Transverse colon (tissue), 4 donors: ENCODE results near the gene NBEA.

Experiments used
- EP300 ChIP-seq: sonication (generic); formaldehyde crosslinking; IDR thresholded peaks from one replicate; pipeline ENCODE4 v1.6.1; 2017; ENCODE audit warnings: antibody characterized with exemption, low read depth
- POLR2A ChIP-seq: fragments of 450-650 bp; IDR thresholded peaks from one replicate; pipeline ENCODE4 v1.6.1; 2016; ENCODE audit warnings: antibody characterized with exemption, mild to moderate bottlenecking, moderate library complexity
- POLR2AphosphoS5 ChIP-seq, 3 donors: sonication (generic); formaldehyde crosslinking; IDR thresholded peaks; one replicate each; pipeline ENCODE4 v1.6.1; 2016; ENCODE audit warnings: antibody characterized with exemption in 3 of 3
- TF ChIP-seq, protein P1 (sequence below), 5 experiments: fragments of 200-600 bp in 3 of 5; fragments of 450-650 bp in 2 of 5; sonication (generic) in 3 of 5; IDR thresholded peaks; 1 replicate in 2 of 5; 2 replicates in 3 of 5; pipeline ENCODE4 v1.5.1; 2016 to 2017; ENCODE audit warnings: antibody characterized with exemption in 5 of 5, inconsistent platforms in 3 of 5, mild to moderate bottlenecking in 2 of 5, moderate library complexity in 1 of 5

DNA sequence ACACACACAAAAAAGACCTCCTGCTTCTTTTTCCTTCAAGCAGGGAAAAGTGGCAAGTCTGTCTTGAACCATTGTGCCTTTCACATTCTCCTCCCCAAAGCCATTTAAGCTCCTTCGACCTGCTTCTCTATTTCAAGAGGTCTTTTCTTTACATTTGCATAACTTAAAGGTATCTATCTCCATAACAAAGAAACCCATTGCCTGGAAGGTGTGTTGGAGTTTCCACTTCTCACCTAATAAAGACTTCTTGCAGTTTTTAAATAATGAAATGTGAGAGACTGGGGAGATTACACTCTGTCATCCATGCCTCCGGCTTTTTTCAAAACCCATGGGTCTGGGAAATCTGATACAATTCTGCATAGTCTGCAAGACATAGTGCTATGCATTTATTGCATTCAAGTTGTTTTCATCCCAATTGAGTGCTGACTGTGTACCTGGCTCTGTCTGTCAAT, 41.8 kb upstream of the NBEA start:
- no peak for TF ChIP-seq POLR2A
- TF ChIP-seq, protein P1, sequence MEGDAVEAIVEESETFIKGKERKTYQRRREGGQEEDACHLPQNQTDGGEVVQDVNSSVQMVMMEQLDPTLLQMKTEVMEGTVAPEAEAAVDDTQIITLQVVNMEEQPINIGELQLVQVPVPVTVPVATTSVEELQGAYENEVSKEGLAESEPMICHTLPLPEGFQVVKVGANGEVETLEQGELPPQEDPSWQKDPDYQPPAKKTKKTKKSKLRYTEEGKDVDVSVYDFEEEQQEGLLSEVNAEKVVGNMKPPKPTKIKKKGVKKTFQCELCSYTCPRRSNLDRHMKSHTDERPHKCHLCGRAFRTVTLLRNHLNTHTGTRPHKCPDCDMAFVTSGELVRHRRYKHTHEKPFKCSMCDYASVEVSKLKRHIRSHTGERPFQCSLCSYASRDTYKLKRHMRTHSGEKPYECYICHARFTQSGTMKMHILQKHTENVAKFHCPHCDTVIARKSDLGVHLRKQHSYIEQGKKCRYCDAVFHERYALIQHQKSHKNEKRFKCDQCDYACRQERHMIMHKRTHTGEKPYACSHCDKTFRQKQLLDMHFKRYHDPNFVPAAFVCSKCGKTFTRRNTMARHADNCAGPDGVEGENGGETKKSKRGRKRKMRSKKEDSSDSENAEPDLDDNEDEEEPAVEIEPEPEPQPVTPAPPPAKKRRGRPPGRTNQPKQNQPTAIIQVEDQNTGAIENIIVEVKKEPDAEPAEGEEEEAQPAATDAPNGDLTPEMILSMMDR (IDR thresholded peaks at IDR 0.05): no peak
- no peak for TF ChIP-seq POLR2AphosphoS5 (IDR thresholded peaks at IDR 0.05)
- TF ChIP-seq EP300: no peak
